Measurements from ENCODE around the gene CHD8.

The CHD8 gene

DNA sequence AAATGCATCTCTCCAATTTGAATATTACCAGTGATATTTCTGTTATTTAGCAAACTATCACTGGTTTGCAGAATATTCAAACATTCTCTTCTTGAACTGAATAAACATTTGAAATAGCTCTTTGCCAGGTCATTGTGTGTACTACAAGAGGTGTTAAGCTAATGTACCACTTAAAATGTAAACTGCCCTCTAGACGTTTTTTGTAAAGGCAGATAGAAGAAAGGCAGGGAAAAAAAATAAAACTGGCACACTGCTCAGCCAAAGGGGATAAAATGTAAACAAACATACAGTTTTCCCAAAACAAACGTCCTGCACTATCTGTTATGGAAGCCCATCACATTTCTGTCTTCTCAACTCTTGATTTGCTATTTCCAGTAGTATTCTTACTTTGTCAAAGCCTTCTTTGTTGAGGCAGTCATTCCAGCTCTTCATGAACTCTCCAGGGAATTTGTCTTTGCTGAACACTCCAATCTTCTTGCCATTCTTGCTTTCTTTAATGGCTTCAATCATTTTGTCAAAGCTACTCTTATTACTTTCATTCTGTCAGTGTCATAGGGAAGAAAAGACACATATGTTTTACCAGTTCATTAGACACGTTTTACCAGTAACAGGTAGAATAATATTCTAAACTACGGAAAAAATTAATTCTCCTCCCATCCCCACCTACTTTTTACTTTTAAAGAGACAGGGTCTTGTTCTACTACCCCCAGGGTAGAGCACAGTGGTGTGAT lies 85.8 kb downstream of the CHD8 start:
- DNase-seq (ENCODE audit: low read depth in 2 of 2), result no peak

DNA sequence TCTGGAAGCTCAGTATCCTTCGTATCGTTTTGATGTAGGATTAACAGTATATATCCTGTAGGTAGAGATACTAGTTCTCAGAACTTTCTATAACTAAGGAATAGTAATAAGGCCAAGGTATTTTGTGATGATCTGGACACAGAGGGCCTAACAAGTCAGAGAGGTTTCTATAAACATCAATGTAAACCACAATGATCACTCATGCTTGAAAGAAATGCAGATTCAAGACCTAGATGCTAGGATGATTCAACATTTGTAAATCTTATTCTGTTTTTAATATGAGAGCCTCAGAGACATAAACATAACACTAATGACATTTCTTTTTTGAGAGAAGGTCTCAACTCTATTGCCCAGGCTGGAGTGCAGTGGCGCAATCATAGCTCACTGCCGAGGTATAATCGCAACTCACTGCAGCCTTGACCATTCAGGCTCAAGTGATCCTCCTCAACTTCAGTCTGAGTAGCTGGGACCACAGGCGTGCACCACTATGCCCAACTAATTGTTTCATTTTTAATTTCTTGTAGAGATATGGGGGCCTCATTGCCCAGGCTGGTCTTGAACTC lies 88.3 kb downstream of the CHD8 start:
- no peak for DNase-seq (ENCODE audit: low read depth in 2 of 2)

- DNase-seq (ENCODE audit: low read depth in 2 of 2), result no peak
Observed at GRCh38 chr14:21356511-21356910, 99.4 kb downstream of the CHD8 start.

- DNase-seq (ENCODE audit: low read depth in 2 of 2), result no peak
Observed at GRCh38 chr14:21352587-21352986, 103.3 kb downstream of the CHD8 start.

GRCh38 chr14:21350539-21350938 lies 105.4 kb downstream of the CHD8 start:
- no peak for DNase-seq (ENCODE audit: low read depth in 2 of 2)

DNA sequence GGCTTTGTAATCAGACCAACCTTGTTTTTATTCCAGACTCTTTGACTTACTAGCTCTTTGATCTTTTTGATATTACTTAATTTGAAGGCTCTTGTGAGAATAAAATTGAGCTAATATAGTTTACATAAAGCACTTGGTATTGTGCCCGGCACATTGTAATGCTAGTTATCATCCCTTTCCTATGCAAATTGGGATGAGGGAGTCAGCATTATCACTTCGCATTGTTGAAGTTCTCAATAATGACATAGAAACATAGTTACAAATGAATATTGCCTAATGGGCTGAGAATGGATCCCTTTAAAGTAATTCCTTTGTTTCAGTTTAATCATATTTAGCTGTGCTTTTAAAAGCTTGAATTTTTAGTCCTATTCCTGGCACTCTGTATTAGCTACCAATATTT lies 108.7 kb downstream of the CHD8 start:
- no peak for DNase-seq (ENCODE audit: low read depth in 2 of 2)

GRCh38 chr14:21346532-21347135 lies 109.3 kb downstream of the CHD8 start:
- DNase-seq (ENCODE audit: low read depth in 2 of 2), result no peak

GRCh38 chr14:21343035-21343794 lies 112.7 kb downstream of the CHD8 start:
- DNase-seq (ENCODE audit: low read depth in 2 of 2), result no peak

Measured in activated CD8-positive, alpha-beta memory T cell treated with anti-CD3 and anti-CD28 coated beads for 4 hours (primary cell).